Naive thymus-derived CD8-positive, alpha-beta T cell (primary cell): ENCODE results near the gene ATP2A2. TPM values are rescaled to one million over a fixed set of nuclear protein-coding genes. Genes with fewer than 3 reads are reported as not detected.
"Not testable (repeated sequence)": the region's sequence is repeated elsewhere in the genome, so short reads cannot be mapped to it uniquely, and the experiment has no call there.

ENCODE experiments used
- ATAC-seq, 2 donors: fragments of 150-1000 bp; cut with Tn5 transposase in 1 of 2; sonication (Bioruptor Pico), chemical (Tn5 transposase) in 1 of 2; 1 replicate in 1 of 2; 2 replicates in 1 of 2; pipeline ENCODE4 v1.10.0; 2021; ENCODE audit warnings: mild to moderate bottlenecking in 2 of 2, moderate library complexity in 2 of 2
- POLR2A ChIA-PET: fragments of 350-600 bp; sonication (Branson Sonifier 250); formaldehyde crosslinking; loops from one replicate; lab custom pipeline; 2021; ENCODE audit warnings: antibody characterized with exemption; lab: Charles Lee
- DNase-seq, 10 donors: peaks; one replicate each; pipeline versions ENCODE4 v3.0.0 to v3.0.0-alpha.2; 2020 to 2022
- H3K27ac Mint-ChIP-seq, 10 donors: one replicate each; pipeline ENCODE4 v1.8.0; 2020 to 2022; ENCODE audit warnings: mild to moderate bottlenecking in 10 of 10, mixed read lengths in 10 of 10, moderate library complexity in 4 of 10, inconsistent platforms in 1 of 10
- H3K27me3 Mint-ChIP-seq, 5 donors: one replicate each; pipeline ENCODE4 v1.8.0; 2021 to 2022; ENCODE audit warnings: mixed read lengths in 5 of 5
- H3K36me3 Mint-ChIP-seq, 3 donors: one replicate each; pipeline ENCODE4 v1.8.0; 2020 to 2022; ENCODE audit warnings: mixed read lengths in 3 of 3, mild to moderate bottlenecking in 2 of 3, inconsistent platforms in 1 of 3
- H3K4me1 Mint-ChIP-seq, 4 donors: one replicate each; pipeline ENCODE4 v1.8.0; 2021 to 2022; ENCODE audit warnings: mixed read lengths in 4 of 4
- H3K4me3 Mint-ChIP-seq, 10 donors: one replicate each; pipeline ENCODE4 v1.8.0; 2020 to 2022; ENCODE audit warnings: mild to moderate bottlenecking in 10 of 10, mixed read lengths in 10 of 10, moderate library complexity in 6 of 10, inconsistent platforms in 1 of 10
- H3K9me3 Mint-ChIP-seq, 9 donors: one replicate each; pipeline ENCODE4 v1.8.0; 2020 to 2022; ENCODE audit warnings: mixed read lengths in 9 of 9, mild to moderate bottlenecking in 3 of 9, inconsistent platforms in 1 of 9, moderate library complexity in 1 of 9
- polyA plus RNA-seq, 3 donors: library from polyadenylated mRNA; unstranded; fragments of 300-500 nt; fragmentation: Illumina TruSeq; gene quantifications; one replicate each; pipeline ENCODE4 v1.2.3, GENCODE V29; 2021
- total RNA-seq, 8 experiments: library from RNA in 2 of 8; stranded (reverse) in 2 of 8; gene quantifications; one replicate each; pipeline ENCODE4 v1.2.3 and lab custom pipeline; 2021 to 2026

The ATP2A2 gene
- total and polyA plus RNA-seq, 5 experiments from 2014 or later: 1.7 to 75.6 (median 2.0) TPM

GRCh38 chr12:110367181-110367864, 86.3 kb downstream of the ATP2A2 start:
- Mint-ChIP-seq H3K36me3 (no peaks in the 10 kb centered on the region), H3K27ac (peak overlapping the region in 2 of 10 donors; percentile 28 to 62), H3K27me3 (no peaks in the 10 kb centered on the region), H3K4me3 (no peak overlapping the region), H3K9me3 (no peaks in the 10 kb centered on the region), H3K4me1 (peaks cover 0 to 7% (median 3%) of the 10 kb centered on the region in 4 donors)
- POLR2A ChIA-PET: no interaction called here
- no peak for DNase-seq
- ATAC-seq: no peak

DNA sequence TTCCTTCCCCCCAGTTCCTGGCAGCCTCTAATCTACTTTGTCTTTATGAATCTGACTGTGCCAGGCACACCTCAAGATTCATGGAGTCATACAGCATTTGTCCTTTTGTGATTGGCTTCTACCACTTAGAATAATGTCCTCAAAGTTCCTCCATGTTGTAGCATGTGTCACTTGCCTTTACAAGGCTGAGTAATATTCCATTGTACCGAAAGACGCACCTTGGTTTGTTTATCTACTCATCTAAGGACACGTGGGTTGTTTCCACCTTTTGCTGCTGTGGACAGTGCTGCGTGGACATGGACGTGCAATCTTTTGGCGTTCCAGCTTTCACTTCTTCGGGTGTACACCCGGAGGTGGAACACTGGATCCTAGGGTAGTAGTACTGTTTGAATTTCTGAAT, 88.9 kb downstream of the ATP2A2 start:
- ATAC-seq: no peak
- no peak for DNase-seq
- POLR2A ChIA-PET: interaction anchor here (0.6 kb wide), 1 partner anchor 194 kb away, joined by 3 read pairs; no protein-coding TSS in a partner anchor
- Mint-ChIP-seq H3K27ac (no peak overlapping the region), H3K36me3 (peaks cover 0 to 24% (median under 1%) of the 10 kb centered on the region in 3 donors), H3K4me3 (no peak overlapping the region), H3K4me1 (peaks cover 0 to 7% (median 3%) of the 10 kb centered on the region in 4 donors), H3K27me3 (no peaks in the 10 kb centered on the region), H3K9me3 (no peaks in the 10 kb centered on the region)

DNA sequence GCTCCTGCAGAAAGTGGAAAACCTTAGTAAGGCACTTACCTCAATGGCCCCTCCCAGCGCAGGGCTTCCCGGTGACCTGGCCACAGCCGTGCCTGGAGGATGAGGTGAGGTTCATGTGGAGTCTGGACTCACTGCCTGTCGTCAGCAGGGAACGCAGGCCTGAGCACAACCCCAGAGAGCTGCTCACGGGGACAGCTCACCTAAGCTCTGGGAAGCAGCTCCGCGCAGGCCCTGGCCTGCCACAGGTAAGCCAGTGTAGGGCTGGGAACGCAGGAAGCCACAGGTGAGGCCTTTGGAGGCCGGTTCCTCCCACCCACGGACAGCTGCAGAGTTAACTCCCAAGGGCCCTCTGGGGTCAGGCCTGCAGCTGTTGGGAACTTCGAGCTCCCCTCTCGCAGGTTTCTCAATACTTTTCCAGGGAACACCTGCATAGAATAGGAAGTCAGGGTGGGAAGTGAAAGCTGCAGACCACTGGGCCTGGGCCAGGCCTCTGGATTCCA, 89.7 kb downstream of the ATP2A2 start:
- POLR2A ChIA-PET: no interaction called here
- no peak overlapping the region for H3K4me3 Mint-ChIP-seq
- ATAC-seq (no peak), DNase-seq (no peak)
- H3K27me3 Mint-ChIP-seq: no peaks in the 10 kb centered on the region
- no peaks in the 10 kb centered on the region for H3K9me3 Mint-ChIP-seq
- peak overlapping the region in 2 of 10 donors; percentile 15 to 89 for H3K27ac Mint-ChIP-seq
- H3K36me3 Mint-ChIP-seq: peaks cover 0 to 31% (median 4%) of the 10 kb centered on the region in 3 donors
- peaks cover 0 to 7% (median 4%) of the 10 kb centered on the region in 4 donors for H3K4me1 Mint-ChIP-seq

- no peak for ATAC-seq
- no peak overlapping the region for H3K4me3 Mint-ChIP-seq
- H3K9me3 Mint-ChIP-seq: no peaks in the 10 kb centered on the region
- POLR2A ChIA-PET: no interaction called here
- peak overlapping the region in 5 of 10 donors; percentile 6 to 74 (median 66) for H3K27ac Mint-ChIP-seq
- peaks cover 0 to 7% (median 4%) of the 10 kb centered on the region in 4 donors for H3K4me1 Mint-ChIP-seq
- H3K36me3 Mint-ChIP-seq: peaks cover 0 to 38% (median 6%) of the 10 kb centered on the region in 3 donors
- H3K27me3 Mint-ChIP-seq: no peaks in the 10 kb centered on the region
- no peak for DNase-seq
These were observed 90.5 kb downstream of the ATP2A2 start for GRCh38 chr12:110371408-110372055.

DNA sequence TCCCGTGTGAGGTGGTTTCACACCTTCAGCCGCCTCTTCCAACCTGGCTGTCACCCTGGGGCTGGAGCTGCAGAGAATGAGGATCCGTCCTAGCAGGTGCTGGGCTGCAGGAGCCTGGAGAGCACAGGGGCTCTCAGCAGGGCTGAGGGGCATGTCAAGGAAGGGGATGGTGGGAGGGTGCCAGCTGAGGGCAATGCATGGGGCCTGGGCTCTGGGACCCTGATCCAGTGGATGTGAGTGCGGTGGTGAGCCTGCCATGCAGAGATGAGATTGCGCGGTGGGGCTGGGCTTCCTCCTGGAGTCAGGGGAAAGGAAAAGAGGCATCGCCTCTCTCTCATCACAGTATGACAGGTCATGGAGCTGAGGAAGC, 91.0 kb downstream of the ATP2A2 start:
- H3K27ac Mint-ChIP-seq: peak overlapping the region in 5 of 10 donors; percentile 6 to 74 (median 66)
- DNase-seq (no peak), ATAC-seq (no peak)
- no peak overlapping the region for H3K4me3 Mint-ChIP-seq
- peaks cover 0 to 7% (median 4%) of the 10 kb centered on the region in 4 donors for H3K4me1 Mint-ChIP-seq
- POLR2A ChIA-PET: no interaction called here
- H3K9me3 Mint-ChIP-seq: no peaks in the 10 kb centered on the region
- peaks cover 0 to 41% (median 6%) of the 10 kb centered on the region in 3 donors for H3K36me3 Mint-ChIP-seq
- no peaks in the 10 kb centered on the region for H3K27me3 Mint-ChIP-seq

GRCh38 chr12:110373025-110373424, 92.0 kb downstream of the ATP2A2 start:
- H3K27me3 Mint-ChIP-seq: no peaks in the 10 kb centered on the region
- no peak overlapping the region for H3K4me3 Mint-ChIP-seq
- no peak for DNase-seq
- POLR2A ChIA-PET: no interaction called here
- H3K4me1 Mint-ChIP-seq: peaks cover 0 to 7% (median 5%) of the 10 kb centered on the region in 4 donors
- H3K36me3 Mint-ChIP-seq: peaks cover 0 to 50% (median 9%) of the 10 kb centered on the region in 3 donors
- H3K9me3 Mint-ChIP-seq: no peaks in the 10 kb centered on the region
- ATAC-seq: no peak
- peak overlapping the region in 2 of 10 donors; percentile 24 to 59 for H3K27ac Mint-ChIP-seq

- Mint-ChIP-seq H3K27ac (peak overlapping the region in 2 of 10 donors; percentile 8 to 24), H3K27me3 (no peaks in the 10 kb centered on the region), H3K9me3 (no peaks in the 10 kb centered on the region), H3K36me3 (peaks cover 0 to 54% (median 13%) of the 10 kb centered on the region in 3 donors), H3K4me3 (no peak overlapping the region), H3K4me1 (peaks cover 0 to 7% (median 5%) of the 10 kb centered on the region in 4 donors)
- no peak for DNase-seq
- POLR2A ChIA-PET: no interaction called here
- no peak for ATAC-seq
These were observed 92.4 kb downstream of the ATP2A2 start for GRCh38 chr12:110373425-110373824.

DNA sequence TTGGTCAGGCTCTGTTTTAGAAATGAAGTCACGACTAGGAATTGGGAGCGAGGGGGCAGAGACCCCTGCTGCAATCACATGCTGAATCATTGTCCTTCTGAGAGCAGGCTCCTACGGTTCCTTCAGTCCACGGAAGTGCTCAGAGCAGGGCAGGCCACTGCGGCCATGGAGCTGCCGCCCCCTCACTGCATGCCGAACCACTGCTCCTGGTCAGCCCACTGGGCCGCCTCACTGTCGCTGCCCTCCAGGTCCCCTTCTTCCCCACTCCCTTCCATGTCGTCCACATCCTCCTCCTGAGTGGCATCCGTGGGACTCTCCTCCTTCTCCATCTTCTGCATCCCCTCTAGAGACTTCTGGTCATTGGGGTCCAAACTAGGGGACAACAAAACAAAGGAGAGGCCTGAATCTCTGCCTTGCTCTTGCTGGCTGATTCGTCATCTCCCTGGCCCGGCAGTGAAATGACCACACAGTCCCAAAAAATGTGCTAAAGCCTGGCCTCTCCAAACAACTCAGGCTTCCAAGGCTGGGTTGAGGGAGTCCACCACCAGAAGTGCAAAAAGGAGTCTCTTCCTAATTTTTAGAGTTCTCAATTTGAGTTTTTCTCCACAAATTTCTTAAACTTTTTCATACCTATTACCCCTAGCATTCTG, 93.0 kb downstream of the ATP2A2 start:
- H3K4me3 Mint-ChIP-seq: no peak overlapping the region
- peaks cover 0 to 5% (median 4%) of the 10 kb centered on the region in 4 donors for H3K4me1 Mint-ChIP-seq
- ATAC-seq (no peak), DNase-seq (no peak)
- no peaks in the 10 kb centered on the region for H3K9me3 Mint-ChIP-seq
- peak overlapping the region in 1 of 10 donors; percentile 8 for H3K27ac Mint-ChIP-seq
- H3K27me3 Mint-ChIP-seq: no peaks in the 10 kb centered on the region
- POLR2A ChIA-PET: no interaction called here
- H3K36me3 Mint-ChIP-seq: peaks cover 0 to 60% (median 15%) of the 10 kb centered on the region in 3 donors

GRCh38 chr12:110378131-110378790, 97.2 kb downstream of the ATP2A2 start:
- not testable (repeated sequence) for H3K9me3 Mint-ChIP-seq, ATAC-seq, DNase-seq, H3K4me1 Mint-ChIP-seq, H3K27me3 Mint-ChIP-seq, H3K4me3 Mint-ChIP-seq
- Mint-ChIP-seq H3K27ac (peak overlapping the region in 3 of 10 donors; percentile 11 to 52 (median 24)), H3K36me3 (peaks cover 0 to 92% (median 17%) of the 10 kb centered on the region in 3 donors)
- POLR2A ChIA-PET: interaction anchor here (0.7 kb wide), 1 partner anchor 12 kb away, joined by 5 read pairs; no protein-coding TSS in a partner anchor

DNA sequence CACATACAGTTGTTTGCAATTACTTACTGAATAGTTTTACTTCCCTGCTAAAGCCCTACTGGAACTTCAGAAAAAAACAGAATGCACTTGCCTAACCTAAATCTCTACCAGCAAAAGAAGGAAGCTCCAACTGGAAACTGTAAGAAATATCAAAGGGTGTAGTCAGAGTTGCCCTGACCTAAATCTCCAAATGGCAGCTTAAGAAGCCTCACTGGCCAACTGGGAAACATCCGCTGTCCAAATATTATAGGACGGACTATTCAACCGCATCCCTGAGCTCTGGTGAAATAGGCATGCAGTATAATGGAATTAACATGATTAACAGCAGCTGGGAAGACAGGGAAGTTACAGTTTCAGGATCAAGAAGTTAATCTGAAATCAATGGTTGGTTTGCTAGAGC, 98.2 kb downstream of the ATP2A2 start:
- Mint-ChIP-seq H3K27ac (peak overlapping the region in 2 of 10 donors; percentile 56 to 67), H3K4me3 (no peak overlapping the region), H3K27me3 (no peaks in the 10 kb centered on the region), H3K4me1 (peaks cover 0 to 5% (median under 1%) of the 10 kb centered on the region in 4 donors), H3K9me3 (no peaks in the 10 kb centered on the region), H3K36me3 (peaks cover 0 to 87% (median 17%) of the 10 kb centered on the region in 3 donors)
- ATAC-seq (no peak), DNase-seq (no peak)
- POLR2A ChIA-PET: no interaction called here

DNA sequence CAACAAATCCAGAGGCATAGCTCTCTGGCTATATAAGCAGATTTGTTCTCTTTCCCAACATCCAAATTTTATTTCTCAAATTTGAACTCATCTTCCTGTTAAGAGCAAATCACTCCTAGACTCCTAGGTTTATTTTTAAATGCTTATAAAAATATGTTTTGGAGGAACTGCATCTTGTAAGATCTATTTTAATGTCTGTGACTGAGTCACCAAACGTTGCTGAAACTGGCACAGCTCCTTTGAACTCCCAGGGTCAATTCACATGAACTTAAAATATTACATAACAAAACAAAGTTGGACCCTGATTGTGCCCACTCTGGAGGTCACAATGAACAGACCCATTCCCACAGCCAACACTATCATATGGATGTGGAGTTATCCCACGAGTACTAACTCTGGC, 98.6 kb downstream of the ATP2A2 start:
- H3K27ac Mint-ChIP-seq: peak overlapping the region in 1 of 10 donors; percentile 28
- no peak for ATAC-seq
- H3K9me3 Mint-ChIP-seq: no peaks in the 10 kb centered on the region
- no peak overlapping the region for H3K4me3 Mint-ChIP-seq
- peaks cover 0 to 6% (median 1%) of the 10 kb centered on the region in 4 donors for H3K4me1 Mint-ChIP-seq
- peaks cover 0 to 87% (median 18%) of the 10 kb centered on the region in 3 donors for H3K36me3 Mint-ChIP-seq
- no peak for DNase-seq
- POLR2A ChIA-PET: no interaction called here
- no peaks in the 10 kb centered on the region for H3K27me3 Mint-ChIP-seq

- no peaks in the 10 kb centered on the region for H3K27me3 Mint-ChIP-seq
- ATAC-seq (no peak), DNase-seq (no peak)
- H3K27ac Mint-ChIP-seq: peak overlapping the region in 1 of 10 donors; percentile 41
- H3K4me1 Mint-ChIP-seq: peaks cover 2 to 6% (median 6%) of the 10 kb centered on the region in 4 donors
- H3K9me3 Mint-ChIP-seq: no peaks in the 10 kb centered on the region
- no peak overlapping the region for H3K4me3 Mint-ChIP-seq
- POLR2A ChIA-PET: no interaction called here
- peaks cover 0 to 88% (median 15%) of the 10 kb centered on the region in 3 donors for H3K36me3 Mint-ChIP-seq
These were observed 101.6 kb downstream of the ATP2A2 start for GRCh38 chr12:110382683-110383082.
